SU-DHL-6 (cell line): ENCODE results near the gene EFCAB8.

Experiments
- H2AFZ ChIP-seq: fragments of 200-600 bp; sonication (generic); 2 replicates; pipeline ENCODE4 v1.6.1; 2014; ENCODE audit warnings: low read depth, mild to moderate bottlenecking, moderate library complexity, mixed read lengths, antibody characterized with exemption, low read length; ENCODE audit not compliant: severe bottlenecking
- H3F3A ChIP-seq: fragments of 200-600 bp; shearing (Covaris generic); 2 replicates; pipeline ENCODE4 v1.6.0; 2016; ENCODE audit warnings: antibody characterized with exemption, mild to moderate bottlenecking; ENCODE audit not compliant: insufficient read depth
- H3K27ac ChIP-seq: fragments of 200-600 bp; sonication (generic); 2 replicates; pipeline ENCODE4 v1.5.1; 2016; ENCODE audit warnings: low read depth, mild to moderate bottlenecking, low read length, moderate library complexity, mixed read lengths
- H3K27me3 ChIP-seq: fragments of 200-600 bp; sonication (generic), shearing (Covaris generic); 2 replicates; pipeline ENCODE4 v1.6.0; 2014; ENCODE audit warnings: mild to moderate bottlenecking, low read length
- H3K36me3 ChIP-seq: fragments of 200-600 bp; sonication (generic); 2 replicates; pipeline ENCODE4 v1.6.1; 2014; ENCODE audit warnings: mild to moderate bottlenecking, low read length, mixed read lengths
- H3K4me2 ChIP-seq: fragments of 300-600, 200-600 bp; shearing (Covaris generic), sonication (generic); 2 replicates; pipeline ENCODE4 v1.6.0; 2014; ENCODE audit warnings: low read length, low read depth, mild to moderate bottlenecking; ENCODE audit not compliant: poor library complexity, severe bottlenecking
- H3K4me3 ChIP-seq: fragments of 200-600 bp; sonication (generic); 2 replicates; pipeline ENCODE4 v1.5.1; 2014; ENCODE audit warnings: antibody characterized with exemption, low read length, mild to moderate bottlenecking, mixed read lengths; ENCODE audit not compliant: insufficient read depth, poor library complexity, severe bottlenecking
- H3K79me2 ChIP-seq: fragments of 200-600 bp; sonication (generic); 2 replicates; pipeline ENCODE4 v1.6.1; 2014; ENCODE audit warnings: mild to moderate bottlenecking, low read length, moderate library complexity; ENCODE audit not compliant: insufficient read depth
- H3K9ac ChIP-seq: fragments of 200-600 bp; sonication (generic); 2 replicates; pipeline ENCODE4 v1.7.0; 2014; ENCODE audit warnings: mild to moderate bottlenecking, low read length
- H3K9me2 ChIP-seq: fragments of 200-600 bp; sonication (generic); replicated peaks from 2 replicates; pipeline ENCODE4 v1.6.1; 2014; ENCODE audit warnings: low read length; ENCODE audit not compliant: insufficient read depth
- H3K9me3 ChIP-seq: fragments of 200-600 bp; sonication (generic); 2 replicates; pipeline ENCODE4 v1.6.1; 2014; ENCODE audit warnings: low read length, mixed read lengths; ENCODE audit not compliant: insufficient read depth
- H4K20me1 ChIP-seq: fragments of 200-600 bp; sonication (generic); 2 replicates; pipeline ENCODE4 v1.6.1; 2014; ENCODE audit warnings: low read depth, mild to moderate bottlenecking, antibody characterized with exemption, low read length, moderate library complexity, mixed read lengths
- EZH2phosphoT487 ChIP-seq: fragments of 200-600 bp; sonication (generic), shearing (Covaris generic); conservative IDR thresholded peaks from 2 replicates; pipeline ENCODE4 v1.6.1; 2018; ENCODE audit warnings: mild to moderate bottlenecking, antibody characterized with exemption, low read length, moderate library complexity, mixed read lengths
- TF ChIP-seq, protein P1 (sequence below): fragments of 200-600 bp; sonication (generic); IDR thresholded peaks from one replicate; pipeline ENCODE4 v1.5.1; 2017; ENCODE audit warnings: antibody characterized with exemption, mild to moderate bottlenecking, low read length, moderate library complexity; ENCODE audit not compliant: insufficient read depth, poor library complexity, severe bottlenecking

The EFCAB8 gene

DNA sequence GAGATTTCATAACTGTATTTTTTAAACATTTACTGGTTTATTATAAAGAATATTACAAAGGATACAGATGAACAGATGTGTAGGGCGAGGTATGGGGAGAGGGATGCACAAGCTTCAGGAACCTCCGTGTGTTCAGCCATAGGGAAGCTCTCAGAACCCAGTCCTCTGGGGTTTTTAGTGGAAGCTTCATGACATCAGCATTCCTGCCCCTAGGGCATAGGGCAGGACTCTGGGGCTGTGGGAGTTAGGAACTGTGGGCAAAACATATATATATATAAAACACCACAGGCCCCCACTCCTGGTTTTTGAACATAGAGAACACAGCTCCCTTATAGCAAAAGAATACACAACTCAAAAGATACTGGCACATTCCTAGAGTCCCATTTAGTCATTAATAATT, 21.9 kb downstream of the EFCAB8 start:
- H3K27ac ChIP-seq, result no peak overlapping the region
- H3K79me2 ChIP-seq, result no peaks in the 10 kb centered on the region
- H3K27me3 ChIP-seq, result no peaks in the 10 kb centered on the region
- H3F3A ChIP-seq, result no peaks in the 10 kb centered on the region
- H3K4me3 ChIP-seq, result no peak overlapping the region
- H4K20me1 ChIP-seq, result no peaks in the 10 kb centered on the region
- no peaks in the 10 kb centered on the region for H3K9me2 ChIP-seq
- TF ChIP-seq, protein P1, sequence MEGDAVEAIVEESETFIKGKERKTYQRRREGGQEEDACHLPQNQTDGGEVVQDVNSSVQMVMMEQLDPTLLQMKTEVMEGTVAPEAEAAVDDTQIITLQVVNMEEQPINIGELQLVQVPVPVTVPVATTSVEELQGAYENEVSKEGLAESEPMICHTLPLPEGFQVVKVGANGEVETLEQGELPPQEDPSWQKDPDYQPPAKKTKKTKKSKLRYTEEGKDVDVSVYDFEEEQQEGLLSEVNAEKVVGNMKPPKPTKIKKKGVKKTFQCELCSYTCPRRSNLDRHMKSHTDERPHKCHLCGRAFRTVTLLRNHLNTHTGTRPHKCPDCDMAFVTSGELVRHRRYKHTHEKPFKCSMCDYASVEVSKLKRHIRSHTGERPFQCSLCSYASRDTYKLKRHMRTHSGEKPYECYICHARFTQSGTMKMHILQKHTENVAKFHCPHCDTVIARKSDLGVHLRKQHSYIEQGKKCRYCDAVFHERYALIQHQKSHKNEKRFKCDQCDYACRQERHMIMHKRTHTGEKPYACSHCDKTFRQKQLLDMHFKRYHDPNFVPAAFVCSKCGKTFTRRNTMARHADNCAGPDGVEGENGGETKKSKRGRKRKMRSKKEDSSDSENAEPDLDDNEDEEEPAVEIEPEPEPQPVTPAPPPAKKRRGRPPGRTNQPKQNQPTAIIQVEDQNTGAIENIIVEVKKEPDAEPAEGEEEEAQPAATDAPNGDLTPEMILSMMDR, result no peak
- TF ChIP-seq EZH2phosphoT487, result no peak
- H3K4me2 ChIP-seq, result no peak overlapping the region
- no peaks in the 10 kb centered on the region for H3K36me3 ChIP-seq
- H3K9me3 ChIP-seq, result no peaks in the 10 kb centered on the region
- no peak overlapping the region for H3K9ac ChIP-seq
- no peak overlapping the region for H2AFZ ChIP-seq

DNA sequence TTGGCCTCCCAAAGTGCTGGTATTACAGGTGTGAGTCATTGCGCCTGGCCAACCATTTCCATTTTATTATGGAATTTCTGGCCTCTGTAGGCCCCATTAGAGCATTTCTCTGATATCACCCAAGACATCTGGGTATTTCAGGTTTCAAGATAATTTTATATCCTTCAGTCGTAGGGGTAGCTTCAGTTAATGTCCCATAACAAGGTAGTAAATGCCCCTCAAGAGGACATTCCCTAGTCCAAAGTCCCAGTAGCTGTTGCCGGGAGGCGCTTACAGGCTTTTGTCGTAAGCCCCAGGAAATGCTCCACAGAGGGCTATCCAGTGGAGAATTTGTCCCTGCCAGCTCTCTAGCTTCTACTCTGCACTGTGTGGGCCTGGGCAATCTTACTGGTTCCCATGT, 24.4 kb downstream of the EFCAB8 start:
- Histone ChIP-seq H3K4me3 (no peak overlapping the region), H3K4me2 (no peak overlapping the region), H3K9me2 (no peaks in the 10 kb centered on the region), H3K36me3 (no peaks in the 10 kb centered on the region), H3F3A (no peaks in the 10 kb centered on the region), H3K9me3 (no peaks in the 10 kb centered on the region), H3K79me2 (no peaks in the 10 kb centered on the region), H3K27me3 (no peaks in the 10 kb centered on the region), H4K20me1 (no peaks in the 10 kb centered on the region), H3K9ac (no peak overlapping the region), H3K27ac (no peak overlapping the region), H2AFZ (no peak overlapping the region)
- TF ChIP-seq EZH2phosphoT487, result no peak
- TF ChIP-seq, protein P1, result no peak

DNA sequence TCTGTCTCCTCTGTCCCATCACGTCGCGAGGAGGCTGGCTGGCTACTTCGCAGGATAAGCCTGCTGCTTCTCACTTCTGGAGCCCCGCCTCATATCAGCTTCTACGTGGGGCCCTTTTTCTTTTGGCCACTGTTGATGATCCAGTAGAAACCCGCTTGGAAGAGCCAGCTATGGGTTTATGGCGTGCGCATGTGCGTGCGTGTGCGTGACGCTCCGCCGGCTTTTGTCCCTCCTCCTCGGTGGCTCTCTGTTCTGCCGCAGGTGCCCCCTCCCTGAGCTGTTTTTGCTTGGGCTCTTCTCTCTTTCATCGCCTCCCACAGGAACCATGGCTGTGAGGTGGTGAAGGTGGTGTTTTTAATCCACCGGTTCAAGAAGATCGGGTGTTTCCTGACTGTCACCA, 26.5 kb downstream of the EFCAB8 start:
- no peaks in the 10 kb centered on the region for H3K9me3 ChIP-seq
- no peaks in the 10 kb centered on the region for H3K27me3 ChIP-seq
- no peaks in the 10 kb centered on the region for H4K20me1 ChIP-seq
- no peak overlapping the region for H3K9ac ChIP-seq
- no peaks in the 10 kb centered on the region for H3K36me3 ChIP-seq
- no peak for TF ChIP-seq EZH2phosphoT487
- TF ChIP-seq, protein P1, result no peak
- no peak overlapping the region for H3K4me3 ChIP-seq
- H3F3A ChIP-seq, result no peaks in the 10 kb centered on the region
- no peak overlapping the region for H3K27ac ChIP-seq
- H3K4me2 ChIP-seq, result no peak overlapping the region
- no peak overlapping the region for H2AFZ ChIP-seq
- H3K9me2 ChIP-seq, result no peaks in the 10 kb centered on the region
- H3K79me2 ChIP-seq, result no peaks in the 10 kb centered on the region
